GM18870 (cell line): ENCODE data around the gene TNFSF13.

Source experiments
- ATAC-seq: cut with Tn5 transposase; IDR thresholded peaks from one replicate; pipeline ENCODE4 v1.9.1; 2021; ENCODE audit warnings: moderate library complexity; ENCODE audit not compliant: unreplicated experiment

Gene TNFSF13

DNA sequence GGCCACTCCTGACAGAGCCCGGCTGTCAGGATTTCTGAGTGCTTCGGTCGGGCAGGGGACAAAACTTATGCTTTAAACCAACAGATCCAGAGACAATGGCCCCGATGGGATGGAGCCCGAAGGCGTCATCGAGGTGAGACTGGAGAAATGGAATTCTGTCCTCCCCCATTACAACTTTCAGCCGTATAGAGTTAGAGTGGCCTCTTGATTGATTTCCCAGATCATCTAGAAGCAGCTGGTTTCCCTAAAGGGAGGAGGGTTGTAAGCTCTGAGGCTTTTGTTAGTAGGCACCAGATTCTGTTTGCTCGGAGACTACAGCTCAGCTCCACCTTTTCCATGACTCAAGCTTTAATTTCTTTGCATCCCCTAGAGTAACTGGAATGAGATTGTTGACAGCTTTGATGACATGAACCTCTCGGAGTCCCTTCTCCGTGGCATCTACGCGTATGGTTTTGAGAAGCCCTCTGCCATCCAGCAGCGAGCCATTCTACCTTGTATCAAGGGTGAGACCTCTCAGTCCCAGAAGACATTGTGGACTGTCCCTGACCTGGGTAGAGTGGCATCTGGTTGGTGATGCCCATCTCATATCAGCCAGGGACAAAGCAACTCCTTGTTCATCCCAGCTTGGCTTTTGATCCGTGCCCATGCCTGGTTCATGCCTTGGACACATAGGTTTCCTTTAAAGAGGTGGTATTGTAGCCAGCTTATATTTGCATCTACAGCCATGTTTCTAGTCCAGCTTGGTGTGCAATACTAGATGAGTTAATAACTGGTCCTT is 15.8 kb downstream of the TNFSF13 start:
- ATAC-seq, result no peak

DNA sequence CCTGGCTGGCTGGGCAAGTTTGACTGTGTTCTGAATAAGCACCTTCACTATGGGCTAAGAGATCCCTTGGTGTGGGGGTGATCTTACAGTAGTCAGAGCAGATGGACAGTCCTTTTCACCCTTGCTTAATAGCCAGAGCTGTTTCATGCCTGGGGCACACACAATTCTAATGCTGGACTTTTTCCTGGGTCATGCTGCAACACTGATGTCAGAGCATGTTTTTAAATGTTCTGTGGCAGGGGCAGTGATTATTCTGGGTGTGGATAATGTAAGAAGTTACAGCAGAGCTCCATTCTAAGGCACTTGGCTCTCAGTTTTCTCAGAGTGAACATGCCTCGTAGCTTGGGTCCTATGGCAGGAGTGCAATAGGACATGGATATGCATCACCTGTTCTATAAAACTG is 16.9 kb downstream of the TNFSF13 start:
- ATAC-seq, result no peak

DNA sequence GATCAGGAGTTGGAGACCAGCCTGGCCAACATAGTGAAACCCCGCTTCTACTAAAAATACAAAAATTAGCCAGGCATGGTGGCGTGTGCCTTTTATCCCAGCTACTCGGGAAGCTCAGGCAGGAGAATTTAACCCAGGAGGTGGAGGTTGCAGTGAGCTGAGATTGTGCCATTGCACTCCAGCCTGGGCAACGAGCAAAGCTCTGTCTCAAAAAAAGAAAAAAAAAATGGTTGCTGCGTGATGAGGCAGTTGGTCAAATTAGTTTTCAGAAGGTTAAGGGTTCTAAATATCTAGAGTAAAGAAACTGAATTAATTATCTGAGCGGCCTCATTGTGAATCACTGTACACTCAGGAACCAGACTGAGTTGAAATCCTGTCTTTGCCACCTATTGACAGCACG is 17.4 kb downstream of the TNFSF13 start:
- no peak for ATAC-seq

DNA sequence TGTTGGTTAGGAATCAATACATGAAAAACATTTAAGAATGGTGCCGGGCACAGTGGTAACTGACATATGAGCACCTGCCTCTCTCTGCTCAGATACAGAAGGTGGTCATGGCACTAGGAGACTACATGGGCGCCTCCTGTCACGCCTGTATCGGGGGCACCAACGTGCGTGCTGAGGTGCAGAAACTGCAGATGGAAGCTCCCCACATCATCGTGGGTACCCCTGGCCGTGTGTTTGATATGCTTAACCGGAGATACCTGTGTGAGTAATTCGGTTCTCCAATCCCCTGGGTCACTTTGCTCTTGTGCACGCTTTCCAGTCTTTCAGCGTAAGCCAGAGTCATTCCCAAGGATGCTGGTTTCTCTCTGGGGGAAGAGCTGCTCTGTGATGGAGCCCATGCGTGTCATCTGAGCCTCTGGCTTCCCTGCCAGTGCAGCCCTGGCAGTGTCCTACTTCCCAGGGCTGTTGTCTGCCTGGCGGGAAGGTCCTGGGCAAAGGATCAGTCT is 17.9 kb downstream of the TNFSF13 start:
- ATAC-seq, result no peak

DNA sequence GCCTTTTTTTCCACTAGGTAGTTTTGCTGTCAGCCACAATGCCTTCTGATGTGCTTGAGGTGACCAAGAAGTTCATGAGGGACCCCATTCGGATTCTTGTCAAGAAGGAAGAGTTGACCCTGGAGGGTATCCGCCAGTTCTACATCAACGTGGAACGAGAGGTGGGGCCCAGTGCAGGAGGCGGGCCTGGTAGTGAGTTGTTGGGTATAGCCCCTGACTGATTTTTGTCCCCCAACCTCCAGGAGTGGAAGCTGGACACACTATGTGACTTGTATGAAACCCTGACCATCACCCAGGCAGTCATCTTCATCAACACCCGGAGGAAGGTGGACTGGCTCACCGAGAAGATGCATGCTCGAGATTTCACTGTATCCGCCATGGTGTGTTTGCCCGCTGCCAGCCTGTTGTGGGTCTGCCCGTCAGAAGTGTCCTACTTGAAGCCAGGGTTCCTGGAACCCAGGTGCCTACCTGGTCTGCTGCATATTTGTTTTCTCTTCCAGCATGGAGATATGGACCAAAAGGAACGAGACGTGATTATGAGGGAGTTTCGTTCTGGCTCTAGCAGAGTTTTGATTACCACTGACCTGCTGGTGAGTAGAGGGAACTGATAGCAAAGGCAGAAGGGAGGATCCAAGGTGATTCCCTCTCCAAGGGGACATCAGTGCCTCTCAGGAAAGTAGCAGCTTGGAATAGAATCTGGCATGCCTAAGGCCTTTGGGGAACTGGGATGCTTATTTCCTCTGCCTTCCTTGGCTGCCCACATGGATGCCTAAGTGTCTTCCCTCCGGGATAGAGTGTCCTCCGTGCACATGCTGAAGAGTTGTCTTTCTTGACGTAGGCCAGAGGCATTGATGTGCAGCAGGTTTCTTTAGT is 19.0 kb downstream of the TNFSF13 start:
- no peak for ATAC-seq

DNA sequence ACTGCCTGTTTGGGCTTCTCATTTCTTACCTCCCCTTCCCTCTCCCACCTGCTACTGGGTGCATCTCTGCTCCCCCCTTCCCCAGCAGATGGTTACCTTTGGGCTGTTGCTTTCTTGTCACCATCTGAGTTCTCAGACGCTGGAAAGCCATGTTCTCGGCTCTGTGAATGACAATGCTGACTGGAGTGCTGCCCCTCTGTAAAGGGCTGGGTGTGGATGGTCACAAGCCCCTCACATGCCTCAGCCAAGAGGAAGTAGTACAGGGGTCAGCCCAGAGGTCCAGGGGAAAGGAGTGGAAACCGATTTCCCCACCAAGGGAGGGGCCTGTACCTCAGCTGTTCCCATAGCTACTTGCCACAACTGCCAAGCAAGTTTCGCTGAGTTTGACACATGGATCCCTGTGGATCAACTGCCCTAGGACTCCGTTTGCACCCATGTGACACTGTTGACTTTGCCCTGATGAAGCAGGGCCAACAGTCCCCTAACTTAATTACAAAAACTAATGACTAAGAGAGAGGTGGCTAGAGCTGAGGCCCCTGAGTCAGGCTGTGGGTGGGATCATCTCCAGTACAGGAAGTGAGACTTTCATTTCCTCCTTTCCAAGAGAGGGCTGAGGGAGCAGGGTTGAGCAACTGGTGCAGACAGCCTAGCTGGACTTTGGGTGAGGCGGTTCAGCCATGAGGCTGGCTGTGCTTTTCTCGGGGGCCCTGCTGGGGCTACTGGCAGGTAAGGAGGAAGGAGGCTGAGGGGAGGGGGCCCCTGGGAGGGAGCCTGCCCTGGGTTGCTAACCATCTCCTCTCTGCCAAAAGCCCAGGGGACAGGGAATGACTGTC is 20.7 kb downstream of the TNFSF13 start, which contains the start of gene CD68:
Gene CD68, plus strand, starts transcription at position 638 of the 833 bp plus-strand sequence. Its CDS starts 40 bp downstream, at position 678.
- no peak for ATAC-seq

DNA sequence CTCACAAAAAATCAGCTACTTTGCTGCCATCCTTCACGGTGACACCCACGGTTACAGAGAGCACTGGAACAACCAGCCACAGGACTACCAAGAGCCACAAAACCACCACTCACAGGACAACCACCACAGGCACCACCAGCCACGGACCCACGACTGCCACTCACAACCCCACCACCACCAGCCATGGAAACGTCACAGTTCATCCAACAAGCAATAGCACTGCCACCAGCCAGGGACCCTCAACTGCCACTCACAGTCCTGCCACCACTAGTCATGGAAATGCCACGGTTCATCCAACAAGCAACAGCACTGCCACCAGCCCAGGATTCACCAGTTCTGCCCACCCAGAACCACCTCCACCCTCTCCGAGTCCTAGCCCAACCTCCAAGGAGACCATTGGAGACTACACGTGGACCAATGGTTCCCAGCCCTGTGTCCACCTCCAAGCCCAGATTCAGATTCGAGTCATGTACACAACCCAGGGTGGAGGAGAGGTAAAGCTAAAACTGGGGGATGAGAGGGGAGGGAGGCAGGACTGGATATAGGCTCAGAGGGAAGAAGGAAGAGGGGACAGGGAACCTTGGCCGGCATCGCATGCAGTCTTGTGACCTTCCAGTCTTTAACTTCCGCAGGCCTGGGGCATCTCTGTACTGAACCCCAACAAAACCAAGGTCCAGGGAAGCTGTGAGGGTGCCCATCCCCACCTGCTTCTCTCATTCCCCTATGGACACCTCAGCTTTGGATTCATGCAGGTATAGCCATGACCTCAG is 21.5 kb downstream of the TNFSF13 start:
- ATAC-seq, result no peak

DNA sequence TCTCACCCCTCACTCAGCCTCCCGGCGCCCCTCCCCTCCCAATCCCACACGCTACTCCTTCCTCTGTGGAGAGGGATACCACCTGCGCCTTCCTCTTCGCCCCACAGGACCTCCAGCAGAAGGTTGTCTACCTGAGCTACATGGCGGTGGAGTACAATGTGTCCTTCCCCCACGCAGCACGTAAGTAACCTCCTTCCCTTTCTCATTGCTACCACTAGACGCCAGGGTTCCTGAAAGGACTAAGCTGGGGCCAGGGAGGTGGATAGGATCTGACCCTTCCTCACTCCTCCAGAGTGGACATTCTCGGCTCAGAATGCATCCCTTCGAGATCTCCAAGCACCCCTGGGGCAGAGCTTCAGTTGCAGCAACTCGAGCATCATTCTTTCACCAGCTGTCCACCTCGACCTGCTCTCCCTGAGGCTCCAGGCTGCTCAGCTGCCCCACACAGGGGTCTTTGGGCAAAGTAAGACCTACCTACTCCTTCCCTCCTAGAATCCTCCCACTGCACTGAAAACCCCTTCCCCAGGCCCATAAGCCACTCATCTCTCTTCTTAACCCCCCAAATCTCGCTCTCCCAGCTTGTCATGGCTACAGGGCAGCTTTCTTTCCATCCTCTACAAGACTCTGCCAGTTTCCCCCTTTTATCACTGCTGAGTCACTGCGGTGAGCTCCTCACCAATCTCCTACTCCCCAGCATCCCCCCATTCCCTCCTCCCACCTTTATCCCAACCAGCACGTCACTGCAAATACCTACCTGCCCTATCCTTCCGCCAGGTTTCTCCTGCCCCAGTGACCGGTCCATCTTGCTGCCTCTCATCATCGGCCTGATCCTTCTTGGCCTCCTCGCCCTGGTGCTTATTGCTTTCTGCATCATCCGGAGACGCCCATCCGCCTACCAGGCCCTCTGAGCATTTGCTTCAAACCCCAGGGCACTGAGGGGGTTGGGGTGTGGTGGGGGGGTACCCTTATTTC is 22.3 kb downstream of the TNFSF13 start:
- no peak for ATAC-seq

DNA sequence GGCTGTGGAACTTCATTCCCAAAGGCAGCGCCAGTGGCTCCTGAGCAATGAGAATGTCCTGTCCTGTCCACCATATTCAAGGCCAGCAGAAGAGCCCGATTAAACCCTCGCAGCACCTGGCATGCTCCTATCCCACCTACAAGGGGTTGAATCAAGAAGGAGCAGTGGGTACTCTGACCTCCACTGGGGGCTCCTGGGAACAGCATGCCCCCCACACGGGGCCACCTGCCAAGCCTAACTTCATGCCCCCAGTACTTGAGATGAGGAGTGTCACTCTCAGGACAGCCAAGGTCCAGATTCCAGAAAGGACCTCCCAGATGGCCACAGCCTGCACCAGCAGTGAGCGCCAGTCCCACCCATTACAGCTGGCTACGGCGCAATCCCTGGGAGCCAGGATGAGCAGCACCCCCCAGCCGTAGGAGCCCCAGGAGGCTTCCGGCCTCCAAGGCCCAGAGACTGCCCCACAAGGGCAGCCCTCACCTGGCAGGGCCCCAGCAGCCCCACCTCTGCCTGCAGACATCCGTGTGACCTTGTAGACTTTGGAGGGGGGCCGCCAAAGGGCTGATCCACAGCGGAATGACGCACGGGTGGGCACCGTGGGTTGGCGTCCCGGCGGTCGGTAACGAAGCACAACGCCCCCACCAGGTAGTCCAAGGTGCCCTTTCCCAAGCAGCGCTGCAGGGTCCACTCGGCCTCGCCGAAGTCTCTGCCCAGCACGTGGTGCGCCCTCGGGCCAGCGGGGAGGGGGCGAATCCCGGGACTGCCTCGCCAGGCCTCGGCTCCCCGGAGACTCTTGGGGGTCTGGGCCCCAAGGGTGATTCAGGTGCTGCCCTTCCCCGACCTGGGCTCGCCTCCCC is 24.1 kb downstream of the TNFSF13 start:
- no peak for ATAC-seq

DNA sequence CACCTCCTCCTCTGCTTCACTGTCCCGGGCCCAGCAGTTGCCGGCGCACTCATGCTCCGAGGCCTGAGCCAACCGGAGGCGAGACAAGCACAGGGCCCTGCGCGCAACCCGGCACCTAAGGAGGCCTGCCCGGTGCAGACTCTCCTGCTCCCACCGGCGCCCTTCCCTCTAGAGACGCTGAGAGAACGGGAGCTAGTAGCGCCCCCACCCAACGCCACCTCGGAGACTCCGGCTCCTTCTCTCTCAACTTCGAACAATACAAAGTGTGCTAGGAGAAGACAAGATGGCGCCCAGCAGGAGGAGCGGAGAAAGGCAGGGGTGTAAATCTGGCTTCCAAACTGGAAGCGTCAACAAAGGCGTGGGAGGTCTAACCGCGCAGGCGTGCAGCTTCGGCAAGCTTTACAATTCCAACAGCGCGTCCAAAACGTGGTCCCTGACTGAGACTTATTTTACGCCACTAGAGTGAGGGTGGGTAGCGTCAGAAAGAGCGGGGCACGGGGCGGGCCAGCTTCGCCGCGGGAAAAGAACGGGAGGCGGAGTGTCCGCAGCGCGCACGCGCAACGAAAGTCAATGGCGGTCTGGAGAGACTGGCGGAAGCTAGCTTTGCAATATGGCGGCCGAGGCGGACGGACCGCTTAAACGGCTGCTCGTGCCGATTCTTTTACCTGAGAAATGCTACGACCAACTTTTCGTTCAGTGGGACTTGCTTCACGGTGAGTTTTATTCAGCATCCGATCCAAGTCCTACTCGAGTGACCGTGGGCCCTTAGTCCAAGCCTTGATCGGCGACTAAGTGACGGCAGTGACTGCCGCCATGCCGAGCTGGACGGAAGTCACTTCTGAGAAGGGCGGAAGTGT is 24.9 kb downstream of the TNFSF13 start, which contains the start of gene MPDU1:
Gene MPDU1, plus strand, starts transcription at position 600 of the 857 bp plus-strand sequence. Its CDS starts 11 bp downstream, at position 611.
- peak; percentile 56 for ATAC-seq

DNA sequence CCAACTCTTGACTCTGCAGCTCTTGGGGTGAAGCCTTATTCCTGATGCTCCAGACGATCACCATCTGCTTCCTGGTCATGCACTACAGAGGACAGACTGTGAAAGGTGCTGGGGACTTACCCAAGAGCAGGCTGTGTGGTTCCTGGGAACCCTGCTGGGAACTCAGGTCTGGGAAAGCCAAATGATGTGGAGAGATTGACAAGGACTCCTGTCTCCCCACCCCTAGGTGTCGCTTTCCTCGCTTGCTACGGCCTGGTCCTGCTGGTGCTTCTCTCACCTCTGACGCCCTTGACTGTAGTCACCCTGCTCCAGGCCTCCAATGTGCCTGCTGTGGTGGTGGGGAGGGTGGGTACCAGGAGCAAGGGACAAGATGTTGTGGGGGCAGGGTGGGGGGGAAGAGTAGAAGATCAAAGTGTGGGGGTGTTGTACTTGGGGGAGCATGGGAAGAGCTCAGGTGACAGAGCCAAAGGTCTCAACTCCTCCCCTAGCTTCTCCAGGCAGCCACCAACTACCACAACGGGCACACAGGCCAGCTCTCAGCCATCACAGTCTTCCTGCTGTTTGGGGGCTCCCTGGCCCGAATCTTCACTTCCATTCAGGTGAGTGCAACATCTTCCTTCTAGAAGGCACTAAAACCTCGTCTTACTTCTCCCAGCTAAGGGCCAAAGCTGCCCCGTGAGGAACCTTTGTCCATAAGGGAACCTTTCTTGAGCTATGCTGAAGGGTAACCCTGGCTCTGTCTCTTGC is 28.3 kb downstream of the TNFSF13 start:
- no peak for ATAC-seq

DNA sequence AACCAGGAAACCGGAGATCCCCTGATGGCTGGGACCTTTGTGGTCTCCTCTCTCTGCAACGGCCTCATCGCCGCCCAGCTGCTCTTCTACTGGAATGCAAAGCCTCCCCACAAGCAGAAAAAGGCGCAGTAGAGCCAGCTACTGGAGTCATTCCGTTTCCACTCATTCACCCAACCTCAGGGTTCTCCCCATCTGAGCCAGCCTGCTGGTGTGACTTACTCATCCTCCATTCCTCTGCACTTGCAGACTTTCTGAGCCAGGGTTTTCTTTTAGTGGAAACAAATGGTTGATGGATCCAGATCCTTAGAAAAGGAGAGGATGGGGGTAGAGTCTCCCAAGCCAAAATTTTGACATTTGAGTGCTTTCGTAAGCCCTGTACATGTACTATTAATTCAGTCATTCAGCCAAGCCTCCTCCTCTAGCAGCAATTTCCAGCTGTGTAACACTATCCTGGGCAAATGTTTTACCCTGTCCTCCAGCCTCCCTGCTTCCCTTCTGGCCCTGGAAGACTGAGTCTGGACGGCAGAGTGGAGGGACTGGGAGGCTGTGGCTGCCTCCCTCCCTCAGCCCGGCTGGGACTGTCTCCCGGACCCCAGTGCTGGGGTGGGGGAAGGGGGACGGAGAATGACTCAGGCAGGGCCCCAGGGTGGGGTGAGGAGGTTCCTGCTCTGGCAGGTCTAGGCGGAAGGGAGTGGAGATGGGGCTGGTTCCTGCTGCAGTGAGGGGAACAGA is 29.0 kb downstream of the TNFSF13 start:
- no peak for ATAC-seq

DNA sequence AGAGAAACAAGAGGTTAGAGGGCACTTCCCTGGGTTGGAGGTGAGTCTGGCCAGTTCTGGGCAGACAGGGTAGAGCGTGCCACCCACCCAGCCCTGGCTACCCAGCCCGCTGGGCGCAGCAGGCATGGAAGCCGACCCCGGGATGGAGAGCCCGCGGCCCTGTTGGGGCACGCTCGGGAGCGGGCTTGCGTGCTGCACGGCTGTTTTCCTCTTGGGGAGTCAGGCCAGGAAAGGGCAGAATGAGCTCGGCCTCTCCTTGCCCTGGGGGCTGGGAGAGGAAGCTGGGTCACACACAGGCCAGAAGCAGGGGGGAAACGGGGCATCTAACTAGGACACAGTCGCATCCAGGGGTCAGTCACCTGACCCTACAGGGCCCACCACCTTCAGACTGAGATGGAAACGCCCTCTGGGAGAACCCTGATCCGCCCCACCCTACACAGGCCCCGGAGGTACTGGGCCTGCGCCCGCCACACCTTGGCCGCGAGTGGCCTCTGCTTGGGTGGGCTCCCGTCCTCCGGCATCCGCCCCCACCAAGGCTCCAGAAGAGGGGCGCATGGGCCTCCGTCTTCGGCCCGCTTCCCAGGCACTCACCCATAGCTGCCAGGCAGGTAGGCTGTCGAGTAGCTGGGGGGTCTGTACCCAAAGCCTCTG is 30.1 kb downstream of the TNFSF13 start:
- no peak for ATAC-seq

DNA sequence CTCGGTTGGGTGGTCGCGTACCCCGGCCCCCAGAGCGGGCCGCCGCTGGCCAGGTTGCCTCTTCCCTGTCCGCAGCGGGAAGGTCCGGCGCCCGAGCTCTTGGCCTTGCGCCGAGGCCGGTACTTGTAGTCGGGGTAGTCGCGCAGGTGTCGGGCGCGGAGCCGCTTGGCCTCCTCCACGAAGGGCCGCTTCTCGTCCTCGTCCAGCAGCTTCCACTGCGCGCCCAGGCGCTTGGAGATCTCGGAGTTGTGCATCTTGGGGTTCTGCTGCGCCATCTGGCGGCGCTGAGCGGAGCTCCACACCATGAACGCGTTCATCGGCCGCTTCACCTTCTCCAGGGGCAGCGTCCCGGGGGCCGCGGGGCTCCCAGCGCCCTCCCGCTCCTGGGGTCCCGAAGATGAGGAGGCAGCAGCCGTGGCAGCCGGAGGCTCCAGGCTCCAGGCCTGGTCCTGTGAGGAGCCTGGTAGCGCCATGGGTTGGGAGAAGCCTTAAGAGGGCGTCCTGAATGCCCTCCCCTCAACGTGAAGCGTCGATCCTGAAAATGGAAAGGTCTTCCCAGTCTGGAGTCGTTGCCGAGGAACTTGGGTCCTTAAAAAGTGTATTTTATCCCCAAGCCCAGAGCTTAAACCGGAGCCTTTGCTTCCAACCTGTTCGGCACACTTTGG is 30.8 kb downstream of the TNFSF13 start:
- no peak for ATAC-seq
